T-helper 1 cell treated with Interleukin-12 subunit alpha and Interleukin-12 subunit beta and Interleukin-4 antibody, amounts not matched to agents 30 μg/mL and 1 μg/mL, for 36 hours (primary cell): ENCODE results near the gene MYO15A.

Experiments used
- H3K27ac Mint-ChIP-seq: one replicate; pipeline ENCODE4 v1.8.0; 2021; ENCODE audit warnings: mild to moderate bottlenecking, mixed read lengths
- H3K27me3 Mint-ChIP-seq: one replicate; pipeline ENCODE4 v1.8.0; 2021; ENCODE audit warnings: low read depth, mixed read lengths
- H3K36me3 Mint-ChIP-seq: one replicate; pipeline ENCODE4 v1.8.0; 2021; ENCODE audit warnings: low read depth, mixed read lengths
- H3K4me1 Mint-ChIP-seq: one replicate; pipeline ENCODE4 v1.8.0; 2021; ENCODE audit warnings: low read depth, mixed read lengths
- H3K4me3 Mint-ChIP-seq: one replicate; pipeline ENCODE4 v1.8.0; 2021; ENCODE audit warnings: mild to moderate bottlenecking, moderate library complexity, mixed read lengths
- H3K9me3 Mint-ChIP-seq: one replicate; pipeline ENCODE4 v1.8.0; 2021; ENCODE audit warnings: mixed read lengths

Gene MYO15A

DNA sequence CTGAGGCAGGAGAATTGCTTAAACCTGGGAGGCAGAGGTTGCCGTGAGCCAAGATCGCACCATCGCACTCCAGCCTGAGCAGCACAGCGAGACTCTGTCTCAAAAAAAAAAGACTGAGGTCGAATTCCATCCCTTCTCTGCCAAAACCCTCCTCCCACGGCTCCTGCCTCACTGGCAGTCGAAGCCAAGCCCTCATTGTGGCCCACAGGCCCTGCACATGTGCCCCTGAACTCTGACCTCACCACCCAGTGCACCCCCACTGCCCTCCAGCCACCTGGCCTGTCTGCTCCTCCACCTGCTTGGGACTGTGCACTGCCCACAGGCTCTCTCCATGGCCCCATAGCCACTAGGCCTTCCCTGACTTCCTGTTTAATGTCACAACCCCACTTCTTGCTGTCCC lies 7.0 kb downstream of the MYO15A start:
- Mint-ChIP-seq H3K4me3 (no peak overlapping the region), H3K9me3 (peaks cover 4% of the 10 kb centered on the region), H3K27me3 (no peaks in the 10 kb centered on the region), H3K27ac (no peak overlapping the region), H3K4me1 (no peaks in the 10 kb centered on the region), H3K36me3 (no peaks in the 10 kb centered on the region)

GRCh38 chr17:18116078-18116477 lies 7.5 kb downstream of the MYO15A start:
- Mint-ChIP-seq H3K9me3 (peaks cover 4% of the 10 kb centered on the region), H3K4me3 (no peak overlapping the region), H3K4me1 (no peaks in the 10 kb centered on the region), H3K36me3 (no peaks in the 10 kb centered on the region), H3K27me3 (no peaks in the 10 kb centered on the region), H3K27ac (no peak overlapping the region)

GRCh38 chr17:18117533-18117932 lies 9.0 kb downstream of the MYO15A start:
- Mint-ChIP-seq H3K27ac (no peak overlapping the region), H3K9me3 (peaks cover 4% of the 10 kb centered on the region), H3K4me3 (no peak overlapping the region), H3K4me1 (no peaks in the 10 kb centered on the region), H3K27me3 (no peaks in the 10 kb centered on the region), H3K36me3 (no peaks in the 10 kb centered on the region)

GRCh38 chr17:18117982-18118975 lies 9.7 kb downstream of the MYO15A start:
- no peaks in the 10 kb centered on the region for H3K27me3 Mint-ChIP-seq
- peaks cover 4% of the 10 kb centered on the region for H3K9me3 Mint-ChIP-seq
- no peak overlapping the region for H3K27ac Mint-ChIP-seq
- no peak overlapping the region for H3K4me3 Mint-ChIP-seq
- no peaks in the 10 kb centered on the region for H3K4me1 Mint-ChIP-seq
- H3K36me3 Mint-ChIP-seq = no peaks in the 10 kb centered on the region

DNA sequence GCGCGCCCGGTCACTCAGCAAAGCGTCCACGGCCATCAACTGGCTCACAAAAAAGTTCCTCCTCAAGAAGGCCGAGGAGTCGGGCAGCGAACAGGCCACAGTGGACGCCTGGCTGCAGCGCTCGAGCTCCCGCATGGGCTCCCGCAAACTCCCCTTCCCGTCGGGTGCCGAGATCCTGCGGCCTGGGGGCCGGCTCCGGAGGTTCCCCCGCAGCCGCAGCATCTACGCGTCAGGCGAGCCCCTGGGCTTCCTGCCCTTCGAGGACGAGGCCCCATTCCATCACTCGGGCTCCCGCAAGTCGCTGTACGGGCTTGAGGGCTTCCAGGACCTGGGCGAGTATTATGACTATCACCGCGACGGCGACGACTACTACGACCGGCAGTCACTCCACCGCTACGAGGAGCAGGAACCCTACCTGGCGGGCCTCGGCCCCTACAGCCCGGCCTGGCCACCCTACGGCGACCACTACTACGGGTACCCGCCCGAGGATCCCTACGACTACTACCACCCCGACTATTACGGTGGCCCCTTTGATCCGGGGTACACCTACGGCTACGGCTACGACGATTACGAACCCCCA lies 10.7 kb downstream of the MYO15A start:
- no peaks in the 10 kb centered on the region for H3K27me3 Mint-ChIP-seq
- H3K4me1 Mint-ChIP-seq = no peaks in the 10 kb centered on the region
- H3K27ac Mint-ChIP-seq = no peak overlapping the region
- H3K36me3 Mint-ChIP-seq = no peaks in the 10 kb centered on the region
- H3K9me3 Mint-ChIP-seq = peaks cover 4% of the 10 kb centered on the region
- no peak overlapping the region for H3K4me3 Mint-ChIP-seq

DNA sequence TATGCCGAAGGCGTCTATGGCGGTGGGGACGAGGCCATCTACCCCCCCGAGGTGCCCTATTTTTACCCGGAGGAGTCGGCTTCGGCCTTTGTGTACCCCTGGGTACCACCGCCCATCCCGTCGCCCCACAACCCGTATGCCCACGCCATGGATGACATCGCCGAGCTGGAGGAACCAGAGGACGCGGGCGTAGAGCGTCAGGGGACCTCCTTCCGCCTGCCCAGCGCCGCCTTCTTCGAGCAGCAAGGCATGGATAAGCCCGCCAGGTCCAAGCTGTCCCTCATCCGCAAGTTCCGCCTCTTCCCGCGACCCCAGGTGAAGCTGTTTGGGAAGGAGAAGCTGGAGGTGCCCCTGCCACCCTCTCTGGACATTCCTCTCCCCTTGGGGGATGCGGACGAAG lies 11.4 kb downstream of the MYO15A start:
- Mint-ChIP-seq H3K36me3 (no peaks in the 10 kb centered on the region), H3K9me3 (peaks cover 4% of the 10 kb centered on the region)

GRCh38 chr17:18120461-18121017 lies 12.0 kb downstream of the MYO15A start:
- Mint-ChIP-seq H3K27me3 (no peaks in the 10 kb centered on the region), H3K9me3 (peaks cover 4% of the 10 kb centered on the region), H3K36me3 (no peaks in the 10 kb centered on the region), H3K4me3 (no peak overlapping the region), H3K4me1 (no peaks in the 10 kb centered on the region), H3K27ac (no peak overlapping the region)

More for the DNA sequence above, 11.4 kb downstream of the MYO15A start:
- no peaks in the 10 kb centered on the region for H3K27me3 Mint-ChIP-seq
- H3K4me1 Mint-ChIP-seq = no peaks in the 10 kb centered on the region
- H3K4me3 Mint-ChIP-seq = no peak overlapping the region
- no peak overlapping the region for H3K27ac Mint-ChIP-seq

DNA sequence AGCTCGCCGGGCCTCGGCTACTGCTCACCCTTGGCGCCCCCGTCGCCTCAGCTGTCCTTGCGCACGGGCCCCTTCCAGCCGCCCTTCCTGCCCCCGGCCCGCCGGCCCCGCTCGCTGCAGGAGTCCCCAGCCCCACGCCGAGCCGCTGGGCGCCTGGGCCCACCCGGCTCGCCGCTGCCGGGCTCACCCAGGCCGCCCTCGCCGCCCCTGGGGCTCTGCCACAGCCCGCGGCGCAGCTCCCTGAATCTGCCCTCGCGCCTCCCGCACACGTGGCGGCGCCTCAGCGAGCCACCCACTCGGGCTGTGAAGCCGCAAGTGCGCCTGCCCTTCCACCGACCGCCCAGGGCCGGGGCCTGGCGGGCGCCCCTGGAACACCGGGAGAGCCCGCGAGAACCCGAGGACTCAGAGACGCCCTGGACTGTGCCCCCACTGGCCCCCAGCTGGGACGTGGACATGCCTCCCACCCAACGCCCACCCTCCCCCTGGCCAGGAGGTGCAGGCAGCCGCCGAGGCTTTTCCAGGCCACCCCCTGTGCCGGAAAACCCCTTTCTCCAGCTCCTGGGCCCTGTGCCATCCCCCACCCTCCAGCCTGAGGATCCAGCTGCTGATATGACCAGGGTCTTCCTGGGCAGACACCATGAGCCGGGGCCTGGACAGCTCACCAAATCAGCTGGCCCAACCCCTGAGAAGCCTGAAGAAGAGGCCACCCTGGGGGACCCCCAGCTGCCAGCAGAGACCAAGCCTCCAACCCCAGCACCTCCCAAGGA lies 12.8 kb downstream of the MYO15A start:
- Mint-ChIP-seq H3K9me3 (peaks cover 4% of the 10 kb centered on the region), H3K27ac (no peak overlapping the region), H3K27me3 (no peaks in the 10 kb centered on the region), H3K36me3 (no peaks in the 10 kb centered on the region), H3K4me3 (no peak overlapping the region), H3K4me1 (no peaks in the 10 kb centered on the region)

DNA sequence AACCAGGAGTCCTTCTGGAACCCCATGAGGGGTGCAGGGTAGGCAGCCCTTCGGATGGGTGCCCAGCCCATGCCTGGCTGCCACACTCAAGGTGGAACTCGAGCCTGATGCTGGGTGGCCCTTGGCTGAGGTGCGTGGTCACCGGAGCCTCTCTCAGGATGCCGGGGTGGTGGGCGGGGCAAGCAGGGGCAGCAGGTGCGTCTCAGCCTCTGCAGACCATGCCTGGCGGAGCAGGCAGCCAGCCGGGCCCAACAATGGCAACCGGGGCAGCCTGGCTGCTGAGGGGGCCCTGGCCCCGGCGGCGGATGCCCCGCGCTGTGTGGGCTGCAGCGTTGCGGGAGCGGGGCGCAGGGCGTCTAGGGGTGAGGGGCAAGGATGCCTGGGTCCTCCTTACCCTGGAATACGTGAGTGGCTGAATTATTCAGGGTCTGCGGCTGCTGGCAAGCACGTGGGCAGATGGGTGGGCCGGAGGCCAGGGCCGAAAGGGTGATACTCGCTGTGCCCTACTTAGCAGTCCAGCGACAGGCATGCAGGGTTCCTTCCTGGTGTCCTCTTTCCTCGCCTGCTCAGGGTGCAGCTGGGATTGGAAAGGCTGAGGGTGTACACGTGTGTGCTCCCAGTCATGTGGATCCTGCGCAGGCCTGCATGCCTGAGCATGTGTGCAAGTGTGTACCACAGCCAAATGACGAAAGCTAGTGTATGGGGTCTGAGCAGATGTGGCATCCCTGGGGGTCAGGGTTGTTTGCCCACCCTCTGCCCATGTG lies 14.6 kb downstream of the MYO15A start:
- Mint-ChIP-seq H3K9me3 (peaks cover 4% of the 10 kb centered on the region), H3K4me3 (no peak overlapping the region), H3K4me1 (no peaks in the 10 kb centered on the region), H3K36me3 (no peaks in the 10 kb centered on the region), H3K27ac (no peak overlapping the region), H3K27me3 (no peaks in the 10 kb centered on the region)

DNA sequence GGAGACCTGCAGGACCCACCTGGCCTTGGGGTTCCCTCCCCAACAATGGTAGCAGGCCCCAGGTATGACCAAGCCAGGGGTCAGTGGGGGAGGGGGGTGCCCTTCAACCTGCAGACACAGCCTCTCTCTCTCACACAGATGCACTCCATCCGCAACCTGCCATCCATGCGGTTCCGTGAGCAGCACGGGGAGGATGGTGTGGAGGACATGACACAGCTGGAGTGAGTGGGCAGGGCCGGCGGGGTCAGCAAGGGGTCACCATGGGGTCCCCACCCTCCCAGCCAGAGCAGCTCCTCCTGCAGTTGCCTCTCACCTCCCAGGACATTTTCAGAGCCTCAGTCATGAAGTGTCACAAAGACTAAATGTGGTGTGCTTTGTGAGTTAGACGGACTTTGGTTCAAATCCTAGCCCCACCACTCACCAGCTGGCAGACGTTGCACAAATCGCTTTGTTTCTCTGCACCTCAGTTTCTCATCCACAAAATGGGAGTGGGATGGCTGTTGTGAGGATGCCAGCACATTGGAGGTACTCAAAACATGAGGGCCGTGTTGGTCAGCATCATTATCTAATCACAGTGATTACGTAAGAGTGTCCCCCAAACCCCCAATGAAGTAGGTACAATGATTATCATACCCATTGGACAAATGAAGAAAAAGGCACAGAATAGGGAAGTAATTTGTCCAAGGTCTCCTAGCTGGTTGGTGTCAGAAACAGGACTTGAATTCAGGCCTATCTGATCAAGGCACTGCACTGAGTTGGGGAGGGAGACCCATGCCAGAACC lies 16.0 kb downstream of the MYO15A start:
- Mint-ChIP-seq H3K4me3 (no peak overlapping the region), H3K4me1 (no peaks in the 10 kb centered on the region), H3K36me3 (no peaks in the 10 kb centered on the region), H3K9me3 (peaks cover 4% of the 10 kb centered on the region), H3K27ac (no peak overlapping the region), H3K27me3 (no peaks in the 10 kb centered on the region)

DNA sequence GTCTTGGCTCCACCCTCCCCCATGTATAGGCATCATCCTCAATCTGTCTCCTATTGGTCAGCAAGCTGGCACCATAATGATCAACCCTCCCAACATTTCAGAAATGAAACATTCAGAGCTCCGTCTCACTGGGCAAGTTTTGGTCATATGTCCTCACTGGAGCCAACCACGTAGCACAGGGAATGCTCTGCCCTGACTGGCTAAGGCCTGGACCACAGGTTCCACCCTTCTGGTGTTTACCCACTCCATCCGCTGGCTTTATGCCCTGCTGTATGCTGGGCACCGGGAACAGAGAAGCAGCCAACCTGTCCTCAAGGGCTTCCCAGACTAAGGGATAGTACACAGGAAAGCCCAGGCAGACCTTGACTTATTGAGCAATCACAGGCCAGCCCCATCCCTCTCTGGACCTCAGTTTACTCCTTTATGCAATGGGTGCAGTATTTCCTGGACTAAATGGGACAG lies 20.5 kb downstream of the MYO15A start:
- Mint-ChIP-seq H3K27me3 (no peaks in the 10 kb centered on the region), H3K27ac (no peak overlapping the region), H3K36me3 (no peaks in the 10 kb centered on the region), H3K4me1 (no peaks in the 10 kb centered on the region), H3K4me3 (no peak overlapping the region), H3K9me3 (no peaks in the 10 kb centered on the region)

- Mint-ChIP-seq H3K9me3 (no peaks in the 10 kb centered on the region), H3K27me3 (no peaks in the 10 kb centered on the region), H3K36me3 (no peaks in the 10 kb centered on the region), H3K4me1 (no peaks in the 10 kb centered on the region), H3K27ac (no peak overlapping the region), H3K4me3 (no peak overlapping the region)
Observed at GRCh38 chr17:18132711-18133110, 24.2 kb downstream of the MYO15A start.

- no peaks in the 10 kb centered on the region for H3K4me1 Mint-ChIP-seq
- H3K9me3 Mint-ChIP-seq = no peaks in the 10 kb centered on the region
- H3K4me3 Mint-ChIP-seq = no peak overlapping the region
- no peaks in the 10 kb centered on the region for H3K36me3 Mint-ChIP-seq
- no peaks in the 10 kb centered on the region for H3K27me3 Mint-ChIP-seq
- H3K27ac Mint-ChIP-seq = no peak overlapping the region
Observed at GRCh38 chr17:18136357-18136756, 27.8 kb downstream of the MYO15A start.
